Liver (tissue), 3 donors: ENCODE measurements around the gene ST6GALNAC3.

Experiments
- GABPA ChIP-seq, 2 donors: IDR thresholded peaks in 1 of 2; conservative IDR thresholded peaks in 1 of 2; 2 replicates each; pipeline ENCODE4 v1.6.1; 2016; ENCODE audit warnings: antibody characterized with exemption in 2 of 2, mild to moderate bottlenecking in 1 of 2, moderate library complexity in 1 of 2
- TAF1 ChIP-seq: conservative IDR thresholded peaks from 2 replicates; pipeline ENCODE4 v1.6.1; 2016; ENCODE audit warnings: antibody characterized with exemption, mild to moderate bottlenecking
- YY1 ChIP-seq: IDR thresholded peaks from 2 replicates; pipeline ENCODE4 v1.6.1; 2016; ENCODE audit warnings: antibody characterized with exemption, mild to moderate bottlenecking
- TF ChIP-seq, protein P1 (sequence below): IDR thresholded peaks from 2 replicates; pipeline ENCODE4 v1.6.1; 2016; ENCODE audit warnings: antibody characterized with exemption
- TF ChIP-seq, protein P2 (sequence below): fragments of 150-350 bp; IDR thresholded peaks from 2 replicates; pipeline ENCODE4 v1.5.1; 2017; ENCODE audit warnings: improper control_type of control experiment, low read depth, low read length; ENCODE audit not compliant: missing input control
- donor health status: healthy.
- donor health status: healthy.

GRCh38 chr1:76595024-76595423 lies 520.5 kb downstream of the ST6GALNAC3 start:
- TF ChIP-seq GABPA (IDR thresholded peaks at IDR 0.05 in 1 of 2, conservative IDR thresholded peaks at IDR 0.05 in 1 of 2) (no peak), TAF1 (no peak), YY1 (no peak)
- TF ChIP-seq, protein P1, sequence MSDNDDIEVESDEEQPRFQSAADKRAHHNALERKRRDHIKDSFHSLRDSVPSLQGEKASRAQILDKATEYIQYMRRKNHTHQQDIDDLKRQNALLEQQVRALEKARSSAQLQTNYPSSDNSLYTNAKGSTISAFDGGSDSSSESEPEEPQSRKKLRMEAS = no peak
- TF ChIP-seq, protein P2, sequence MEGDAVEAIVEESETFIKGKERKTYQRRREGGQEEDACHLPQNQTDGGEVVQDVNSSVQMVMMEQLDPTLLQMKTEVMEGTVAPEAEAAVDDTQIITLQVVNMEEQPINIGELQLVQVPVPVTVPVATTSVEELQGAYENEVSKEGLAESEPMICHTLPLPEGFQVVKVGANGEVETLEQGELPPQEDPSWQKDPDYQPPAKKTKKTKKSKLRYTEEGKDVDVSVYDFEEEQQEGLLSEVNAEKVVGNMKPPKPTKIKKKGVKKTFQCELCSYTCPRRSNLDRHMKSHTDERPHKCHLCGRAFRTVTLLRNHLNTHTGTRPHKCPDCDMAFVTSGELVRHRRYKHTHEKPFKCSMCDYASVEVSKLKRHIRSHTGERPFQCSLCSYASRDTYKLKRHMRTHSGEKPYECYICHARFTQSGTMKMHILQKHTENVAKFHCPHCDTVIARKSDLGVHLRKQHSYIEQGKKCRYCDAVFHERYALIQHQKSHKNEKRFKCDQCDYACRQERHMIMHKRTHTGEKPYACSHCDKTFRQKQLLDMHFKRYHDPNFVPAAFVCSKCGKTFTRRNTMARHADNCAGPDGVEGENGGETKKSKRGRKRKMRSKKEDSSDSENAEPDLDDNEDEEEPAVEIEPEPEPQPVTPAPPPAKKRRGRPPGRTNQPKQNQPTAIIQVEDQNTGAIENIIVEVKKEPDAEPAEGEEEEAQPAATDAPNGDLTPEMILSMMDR = no peak
